T-helper 2 cell (primary cell): ENCODE results near the gene TRIM21.
"Not testable (repeated sequence)": the region's sequence is repeated elsewhere in the genome, so short reads cannot be mapped to it uniquely, and the experiment has no call there.

Source experiments
- DNase-seq, 5 experiments: peaks; one replicate each; pipeline versions ENCODE4 v3.0.0 to v3.0.0-alpha.2; 2012 to 2022
- total RNA-seq, 2 donors: gene quantifications; one replicate each; lab custom pipeline; 2026; lab: John Stamatoyannopoulos, UW

TRIM21 gene
- total RNA-seq: 9.7 to 24.8 reads per million in 2 donors

DNA sequence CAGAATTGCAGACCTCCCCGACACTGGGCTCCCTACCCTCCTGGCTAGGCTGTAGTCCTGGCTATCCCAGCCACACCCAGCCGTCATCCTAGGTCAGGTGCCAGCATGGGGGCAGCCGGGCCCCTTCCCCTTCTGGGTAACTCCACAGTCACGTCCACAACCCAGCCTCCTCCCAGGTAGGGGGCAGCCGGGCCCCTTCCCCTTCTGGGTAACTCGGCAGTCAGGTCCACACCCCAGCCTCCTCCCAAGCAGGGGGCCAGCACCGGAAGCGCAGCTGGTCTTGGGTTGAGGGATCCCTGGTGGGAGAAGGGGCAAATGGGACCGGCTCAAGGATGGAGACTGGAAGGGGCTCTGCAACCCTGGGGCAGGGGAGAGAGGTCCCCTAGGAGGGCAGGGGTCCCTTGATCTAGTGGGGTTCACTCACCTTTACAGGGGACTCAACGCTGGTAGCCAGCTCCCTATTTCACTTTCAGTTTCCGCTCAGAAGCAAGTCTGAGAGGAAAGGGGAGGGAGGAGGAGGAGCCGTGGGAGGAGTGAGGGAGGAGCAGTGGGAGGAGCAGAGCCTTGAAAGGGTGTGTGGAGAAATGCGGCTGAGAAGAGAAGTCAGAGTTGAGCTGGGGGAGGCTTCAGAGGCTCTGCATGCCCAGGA, at the start of gene TRIM21:
TSS of gene TRIM21 (minus strand) at position 494 of the 649 bp plus-strand sequence. CDS start 3,293 bp downstream, outside the sequence.
- DNase-seq: peak; percentile 56 to 92 (median 78)

DNA sequence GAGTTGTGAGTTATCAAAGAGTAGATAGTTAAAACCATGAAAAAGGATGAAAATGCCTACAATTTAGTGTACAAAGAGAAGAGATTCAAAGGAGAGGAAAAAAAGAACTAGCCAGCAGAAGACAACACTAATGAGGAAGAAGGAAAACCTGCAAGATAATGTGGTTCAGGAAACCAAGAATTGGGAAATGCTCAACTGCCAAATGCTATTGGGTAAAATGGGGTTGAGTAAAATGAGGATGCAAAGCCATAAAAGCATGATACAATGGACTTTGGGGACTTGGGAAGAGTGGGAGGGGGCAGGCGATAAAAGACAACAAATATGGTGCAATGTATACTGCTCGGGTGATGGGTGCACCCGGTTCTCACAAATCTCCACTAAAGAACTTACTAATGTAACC, 48.0 kb upstream of the TRIM21 start:
- DNase-seq: no peak

DNA sequence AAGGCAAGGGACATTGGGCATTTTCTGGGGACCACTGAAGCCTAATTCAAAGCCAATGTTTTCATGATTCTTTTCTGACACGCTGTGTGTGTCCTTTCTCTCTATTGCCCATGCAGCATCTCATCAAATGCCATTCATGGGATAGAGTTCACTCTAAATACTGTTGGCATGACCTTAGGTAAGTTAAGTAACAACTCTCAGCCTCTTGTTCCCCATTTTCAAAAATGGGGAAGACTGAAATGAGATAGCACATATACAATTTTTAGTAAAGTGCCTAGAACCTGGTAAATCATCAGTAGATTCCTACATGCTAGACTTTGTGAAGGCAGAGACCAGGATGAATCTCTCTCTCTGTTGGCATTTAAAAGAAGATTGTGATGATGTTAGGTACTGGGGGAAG, 42.9 kb upstream of the TRIM21 start:
- no peak for DNase-seq

DNA sequence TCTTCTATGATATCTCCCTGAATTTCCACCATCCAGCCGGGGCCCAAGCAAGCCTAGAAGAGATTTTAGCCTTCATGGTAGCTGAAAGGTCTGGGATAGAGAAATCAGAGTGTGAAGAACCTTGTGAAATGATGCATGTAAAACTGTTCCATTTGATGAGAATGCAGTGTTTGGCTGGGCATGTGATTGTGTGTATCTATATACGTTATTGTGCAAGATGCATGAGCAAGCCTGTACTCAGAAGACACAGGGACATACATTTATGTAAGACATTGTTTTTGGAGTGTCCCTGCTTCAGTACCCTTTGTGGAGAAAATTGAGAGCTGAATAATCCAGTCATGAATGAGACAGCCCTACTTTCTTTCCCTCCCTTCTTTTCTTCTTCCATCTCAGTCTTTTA, 40.4 kb upstream of the TRIM21 start:
- DNase-seq: no peak

DNA sequence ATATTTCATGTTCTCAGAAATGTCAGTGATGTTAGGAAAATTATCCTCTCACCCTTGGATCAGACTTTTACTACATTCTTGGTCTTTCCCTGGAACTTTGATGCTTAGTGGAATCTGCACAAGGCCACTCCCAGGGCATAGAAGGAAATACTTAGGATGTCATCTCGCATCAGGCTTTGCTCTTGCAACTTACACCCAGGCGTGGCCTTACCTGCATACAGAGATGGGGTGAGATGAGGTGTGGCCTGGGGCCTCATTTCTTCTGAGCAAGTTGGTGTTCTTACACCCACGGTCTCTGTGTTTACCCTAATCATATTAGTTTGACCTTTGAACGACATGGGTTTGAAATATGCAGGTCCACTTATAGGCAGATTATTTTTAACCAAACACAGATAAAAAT, 36.5 kb upstream of the TRIM21 start:
- no peak for DNase-seq

DNA sequence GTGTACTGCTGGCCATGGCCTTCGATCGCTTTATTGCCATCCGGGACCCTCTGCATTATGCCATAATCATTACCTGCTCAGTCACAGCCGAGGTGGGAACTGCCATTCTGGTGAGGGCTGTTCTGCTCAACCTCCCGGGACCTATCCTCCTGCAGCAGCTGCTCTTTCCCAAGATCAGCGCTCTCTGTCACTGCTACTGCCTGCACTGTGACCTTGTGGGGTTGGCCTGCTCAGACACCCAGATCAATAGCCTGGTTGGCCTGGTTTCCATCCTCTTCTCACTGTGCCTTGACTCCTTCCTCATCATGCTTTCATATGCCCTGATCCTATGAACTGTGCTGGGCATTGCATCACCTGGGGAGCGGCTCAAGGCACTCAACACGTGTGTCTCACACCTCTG, 24.9 kb upstream of the TRIM21 start:
- no peak for DNase-seq

DNA sequence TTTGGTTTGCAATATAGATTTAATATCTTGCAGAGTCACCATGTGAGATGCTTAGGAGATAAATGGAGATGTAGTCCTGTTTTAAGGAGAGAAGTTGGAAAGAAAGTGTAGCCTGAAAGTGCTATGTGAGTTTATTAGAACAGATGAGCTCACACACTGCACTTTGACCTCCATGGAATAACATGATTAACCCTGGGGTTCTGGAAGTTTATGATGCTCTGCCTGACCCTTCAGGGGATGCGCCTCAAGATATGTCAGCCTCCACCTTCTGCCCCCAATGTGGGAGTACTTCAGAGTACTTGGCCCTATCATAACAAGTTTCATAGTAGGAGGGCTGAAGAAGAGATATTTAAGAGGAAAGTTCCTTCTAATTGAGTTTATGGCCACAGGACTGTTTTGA, 23.3 kb upstream of the TRIM21 start:
- DNase-seq: no peak

DNA sequence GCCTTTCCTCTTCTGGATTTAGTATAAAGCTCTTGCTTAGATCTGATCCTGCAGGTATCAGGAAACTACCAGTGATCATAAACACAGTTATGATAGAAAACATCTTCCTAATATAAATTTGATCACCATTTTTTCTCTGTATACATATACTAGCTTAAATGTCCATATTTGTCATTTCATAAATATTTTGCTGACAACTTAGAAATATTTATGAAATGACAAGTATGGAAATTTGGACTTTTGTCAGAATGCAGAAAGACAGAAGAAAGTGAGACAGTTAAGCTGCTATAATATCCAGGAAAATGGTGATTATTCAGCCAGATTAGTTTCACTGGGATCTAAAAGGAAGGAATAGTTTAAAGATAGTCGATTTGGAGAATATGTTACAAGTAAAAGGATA, 22.8 kb upstream of the TRIM21 start:
- DNase-seq: no peak

DNA sequence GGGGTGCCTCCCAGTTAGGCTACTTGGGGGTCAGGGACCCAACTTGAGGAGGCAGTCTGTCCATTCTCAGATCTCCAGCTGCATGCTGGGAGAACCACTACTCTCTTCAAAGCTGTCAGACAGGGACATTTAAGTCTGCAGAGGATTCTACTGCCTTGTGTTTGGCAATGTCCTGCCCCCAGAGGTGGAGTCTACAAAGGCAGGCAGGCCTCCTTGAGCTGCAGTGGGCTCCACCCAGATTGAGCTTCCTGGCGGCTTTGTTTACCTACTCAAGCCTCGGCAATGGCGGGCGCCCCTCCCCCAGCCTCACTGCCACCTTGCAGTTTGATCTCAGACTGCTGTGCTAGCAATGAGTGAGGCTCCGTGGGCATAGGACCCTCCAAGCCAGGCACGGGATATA, 12.7 kb upstream of the TRIM21 start:
- DNase-seq: not testable (repeated sequence)

DNA sequence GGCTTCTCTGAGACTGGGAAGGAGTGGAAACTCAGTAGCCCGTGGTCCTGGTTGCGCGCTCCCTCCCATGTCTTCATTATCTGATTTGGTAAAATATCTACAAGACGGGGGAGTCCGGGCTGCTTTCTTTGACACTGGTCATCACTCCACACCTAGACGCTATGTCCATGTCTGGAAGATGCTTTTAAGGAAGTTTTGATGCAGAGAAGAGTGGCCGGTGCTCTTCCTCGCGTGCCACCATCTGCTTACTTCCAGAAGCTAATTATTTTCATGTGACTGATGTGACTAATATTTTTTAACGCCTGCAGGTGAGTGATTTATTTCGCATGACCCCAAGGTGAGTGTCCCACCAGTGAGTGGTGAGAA, 339 bp upstream of the TRIM21 start:
- DNase-seq: no peak

DNA sequence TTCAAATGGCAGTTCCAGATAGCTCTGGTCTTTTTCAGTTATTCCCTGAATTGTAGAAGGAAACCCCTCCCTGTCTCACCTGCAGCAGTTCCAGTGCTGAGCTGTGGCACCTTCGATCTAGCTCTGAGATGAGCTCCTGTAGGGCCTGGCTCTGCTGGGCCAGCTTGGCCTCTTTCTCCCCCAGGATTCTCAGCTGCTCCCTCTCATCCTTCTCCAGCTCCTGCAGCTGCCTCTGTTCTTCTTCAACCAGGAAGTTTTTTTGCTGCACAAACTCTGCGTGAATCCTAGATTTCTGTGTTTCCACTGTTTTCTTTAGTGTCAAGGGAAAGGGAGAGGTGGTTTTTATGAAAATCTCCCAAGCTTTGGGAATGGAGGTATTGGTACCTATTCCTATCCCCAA, 5.3 kb downstream of the TRIM21 start:
- DNase-seq: no peak

DNA sequence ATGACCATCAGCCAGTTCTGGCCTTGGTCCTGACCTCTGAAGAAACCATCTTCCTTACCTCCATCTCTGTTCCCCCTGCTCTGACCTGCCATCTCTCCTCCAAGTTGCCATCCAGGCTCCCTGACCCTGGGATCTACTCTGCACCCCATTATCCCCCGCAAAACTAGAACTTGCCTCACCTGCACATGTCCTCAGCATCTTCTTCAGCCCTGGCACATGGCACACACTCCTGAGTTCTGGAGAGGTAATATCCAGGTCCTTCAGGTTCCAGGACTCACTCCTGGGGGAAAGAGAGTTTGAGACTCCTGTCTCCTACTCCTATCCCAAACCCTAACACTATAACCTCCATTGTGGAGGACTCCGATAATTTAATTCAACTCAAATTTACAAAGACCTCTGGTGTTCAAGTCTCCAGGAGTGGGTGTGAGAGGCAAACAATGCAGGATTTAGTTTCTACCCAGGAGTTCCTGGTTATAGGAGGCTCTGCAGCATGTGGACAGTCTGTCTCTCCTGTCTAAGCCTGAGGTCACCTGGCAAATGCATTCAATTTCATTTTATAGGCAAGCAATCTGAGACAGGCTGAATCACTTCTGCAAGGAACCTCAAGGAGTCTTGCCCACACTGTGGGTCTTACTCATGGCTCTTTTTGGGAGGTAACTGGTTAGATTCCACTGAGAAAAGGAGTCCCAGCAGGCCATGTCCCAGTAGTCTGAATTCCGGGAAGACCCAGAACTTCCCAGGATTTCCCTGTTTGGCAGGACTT, 7.3 kb downstream of the TRIM21 start:
- no peak for DNase-seq

DNA sequence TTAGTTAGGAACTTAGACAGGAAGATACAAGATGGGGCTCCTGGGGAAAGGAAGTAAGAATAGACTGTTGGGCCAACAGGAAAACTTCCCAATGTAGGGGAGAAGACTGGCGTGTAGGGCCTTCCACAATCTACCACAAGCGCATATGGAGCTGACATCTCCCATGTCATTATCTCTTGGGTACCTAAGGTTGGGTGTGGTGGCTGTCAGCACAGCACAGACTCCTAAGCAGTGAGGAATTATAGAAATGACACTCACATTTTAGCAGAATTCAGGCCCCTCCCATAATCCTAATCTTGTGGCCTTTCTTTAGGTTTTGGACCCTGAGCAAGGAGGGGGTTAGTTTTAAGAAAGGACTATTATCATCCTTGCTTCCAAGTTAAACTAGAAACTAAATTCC, 11.6 kb downstream of the TRIM21 start:
- DNase-seq: no peak

DNA sequence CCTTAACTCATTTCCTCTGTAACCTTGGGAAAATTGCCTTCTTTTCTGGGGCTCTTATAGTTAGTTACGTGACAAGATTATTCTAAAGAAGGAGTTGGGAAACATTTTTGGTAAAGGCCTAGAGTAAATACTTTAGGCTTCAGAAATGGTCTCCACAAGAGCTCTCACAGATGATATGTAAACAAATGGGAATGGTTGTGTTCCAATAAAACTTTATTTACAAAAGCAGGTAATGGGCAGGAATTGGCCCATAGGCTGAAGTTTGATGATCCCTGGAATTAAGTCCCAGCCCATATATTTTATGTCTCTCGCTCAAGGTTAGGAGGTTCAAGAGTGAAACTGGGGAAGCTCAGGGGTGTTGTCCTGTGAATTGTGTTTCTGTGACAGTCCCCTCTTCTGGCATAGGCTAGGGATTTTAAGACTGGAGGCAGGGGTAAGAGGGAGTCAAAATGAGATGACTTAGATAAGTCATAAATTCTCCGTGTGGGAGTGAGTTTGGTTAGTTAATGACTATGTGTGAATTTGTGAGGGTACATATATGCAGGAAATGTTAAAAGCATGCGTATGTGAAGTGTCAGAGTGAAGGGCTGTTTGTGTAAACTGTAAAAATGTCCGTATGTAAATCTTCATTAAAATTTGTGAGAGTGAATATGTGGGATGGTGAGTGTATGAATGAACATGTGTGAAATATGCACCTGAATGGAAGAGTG, 17.9 kb downstream of the TRIM21 start:
- no peak for DNase-seq

DNA sequence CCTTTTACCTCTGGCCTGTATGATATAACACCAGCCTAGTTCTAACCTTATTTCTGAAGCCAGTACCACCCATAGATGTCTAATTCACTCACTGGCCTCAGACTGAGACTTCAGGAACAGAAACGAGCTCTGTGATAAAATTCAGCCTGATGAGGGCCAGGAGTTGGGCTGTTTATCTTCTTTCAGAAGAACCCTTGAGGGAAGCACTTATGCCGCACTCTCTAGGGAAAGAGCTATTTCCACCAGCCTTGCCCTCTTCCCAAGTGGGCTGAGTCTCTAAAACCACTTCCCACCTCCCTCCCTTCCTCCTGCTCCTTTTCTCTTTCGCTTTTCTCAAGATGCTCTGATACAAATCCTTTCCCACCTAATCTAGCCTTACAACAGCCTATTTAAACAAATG, 23.3 kb downstream of the TRIM21 start:
- no peak for DNase-seq

DNA sequence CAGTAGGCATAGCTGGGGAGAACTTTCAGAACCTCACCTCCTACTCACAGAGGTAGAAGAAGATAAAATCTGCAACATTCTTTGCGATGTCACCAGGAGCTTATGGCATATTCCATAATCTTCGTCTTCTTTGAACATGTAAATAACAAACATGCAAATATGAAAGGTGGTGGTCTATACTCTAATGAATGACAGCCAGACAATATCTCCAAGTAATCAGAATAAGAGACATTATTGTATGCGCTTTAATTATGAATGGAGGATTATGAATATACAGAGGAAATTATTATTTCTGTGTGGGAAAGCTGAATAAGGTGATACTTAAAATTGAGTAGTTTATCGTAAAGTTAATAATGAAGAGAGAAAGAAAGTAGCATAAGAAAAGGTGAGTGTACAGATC, 25.2 kb downstream of the TRIM21 start, which contains the start of gene OR52B4:
TSS of gene OR52B4 (minus strand) at position 101 of the 400 bp plus-strand sequence. CDS start at position 10, 91 bp downstream.
- no peak for DNase-seq

DNA sequence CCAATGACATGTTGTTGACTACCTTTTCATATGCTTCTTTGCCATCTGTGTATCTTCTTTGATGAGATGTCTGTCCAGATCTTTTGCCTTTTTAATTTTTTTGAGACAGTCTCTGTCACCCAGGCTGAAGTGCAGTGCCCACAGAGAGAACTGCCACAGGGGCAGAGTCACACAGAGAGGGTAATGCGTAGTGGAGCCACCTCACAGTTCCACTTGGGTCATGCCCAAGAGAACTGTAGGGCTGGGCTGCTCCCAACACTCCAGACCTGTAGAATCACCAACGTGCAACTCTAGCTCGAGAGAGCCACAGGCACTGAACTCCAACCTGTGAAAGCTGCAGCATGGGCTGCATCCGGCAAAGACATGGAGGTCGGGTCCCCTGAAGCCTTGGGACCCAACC, 45.4 kb downstream of the TRIM21 start:
- DNase-seq: not testable (repeated sequence)

DNA sequence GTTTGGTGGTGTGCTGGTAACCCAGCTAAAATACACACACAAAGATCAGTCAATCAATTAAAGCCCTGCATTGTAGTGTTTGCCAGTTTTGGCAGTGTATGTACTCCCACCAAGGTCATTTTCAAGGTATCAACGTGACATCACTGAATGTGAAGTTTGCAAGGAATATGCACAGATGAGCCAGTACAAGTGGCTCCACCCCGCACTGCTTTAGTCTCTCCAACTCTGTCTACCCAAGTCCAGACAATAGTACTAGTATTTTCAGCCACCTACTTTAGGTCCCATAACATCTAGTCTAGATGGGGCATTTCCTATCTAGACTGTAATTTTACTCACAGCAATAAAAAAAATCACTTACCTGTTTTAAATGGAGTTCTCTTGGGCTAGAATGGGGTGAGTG, 48.1 kb downstream of the TRIM21 start:
- DNase-seq: not testable (repeated sequence)
